ENCODE measurements around the gene DDX11.
"Not testable (repeated sequence)": the region's sequence is repeated elsewhere in the genome, so short reads cannot be mapped to it uniquely, and the experiment has no call there.

- not testable (repeated sequence) for TF ChIP-seq EZH2 (IDR thresholded peaks at IDR 0.05); POLR2AphosphoS5 (IDR thresholded peaks at IDR 0.05; ENCODE audit: borderline replicate concordance, low read depth, low read length); FOXP2 (optimal IDR thresholded peaks at IDR 0.05; ENCODE audit: control extremely low read depth, extremely low read length, insufficient read depth)
Observed at GRCh38 chr12:31070971-31071740, 2.5 kb upstream of the DDX11 start.

All from SK-N-MC (cell line).